ENCODE measurements around the gene CSNK1G2. TPM values are rescaled to one million over a fixed set of nuclear protein-coding genes. Genes with fewer than 3 reads are reported as not detected.
A peak's percentile ranks its signal among the peaks of the same experiment; 100 is the strongest.
"Not testable (repeated sequence)": the region's sequence is repeated elsewhere in the genome, so short reads cannot be mapped to it uniquely, and the experiment has no call there.

CSNK1G2 gene
- total RNA-seq, 2 donors from 2014 or later, result 33.1 to 58.6 TPM

GRCh38 chr19:1986357-1987162, 45.6 kb downstream of the CSNK1G2 start:
- Mint-ChIP-seq H3K36me3 (peaks cover 5 to 6% of the 10 kb centered on the region in 2 donors), H3K27ac (no peak overlapping the region), H3K9me3 (no peaks in the 10 kb centered on the region)
- ATAC-seq, result no peak
- DNase-seq (ENCODE audit: low spot score in 2 of 2), result no peak

- Mint-ChIP-seq H3K36me3 (peaks cover 5 to 6% of the 10 kb centered on the region in 2 donors), H3K9me3 (no peaks in the 10 kb centered on the region)
- no peak for ATAC-seq
Measured at GRCh38 chr19:1987197-1988187, 46.5 kb downstream of the CSNK1G2 start.

GRCh38 chr19:1988464-1988863, 47.5 kb downstream of the CSNK1G2 start:
- H3K9me3 Mint-ChIP-seq; H3K36me3 Mint-ChIP-seq; DNase-seq (ENCODE audit: low spot score in 2 of 2); ATAC-seq: not testable (repeated sequence)
- H3K27ac Mint-ChIP-seq, result peak overlapping the region in 1 of 2 donors; percentile 22

More at GRCh38 chr19:1987197-1988187, 46.5 kb downstream of the CSNK1G2 start:
- no peak for DNase-seq (ENCODE audit: low spot score in 2 of 2)
- no peak overlapping the region for H3K27ac Mint-ChIP-seq

- ATAC-seq (no peak), DNase-seq (ENCODE audit: low spot score in 2 of 2) (no peak)
- no peaks in the 10 kb centered on the region for H3K9me3 Mint-ChIP-seq
- no peaks in the 10 kb centered on the region for H3K36me3 Mint-ChIP-seq
- peak overlapping the region in 1 of 2 donors; percentile 46 for H3K27ac Mint-ChIP-seq
Measured at GRCh38 chr19:1989513-1990229, 48.7 kb downstream of the CSNK1G2 start.

- H3K36me3 Mint-ChIP-seq, result no peaks in the 10 kb centered on the region
- H3K9me3 Mint-ChIP-seq, result no peaks in the 10 kb centered on the region
- H3K27ac Mint-ChIP-seq, result peak overlapping the region in 1 of 2 donors; percentile 63
Measured at GRCh38 chr19:1990230-1991017, 49.5 kb downstream of the CSNK1G2 start.

GRCh38 chr19:1991018-1991913, 50.3 kb downstream of the CSNK1G2 start:
- Mint-ChIP-seq H3K27ac (peak overlapping the region; percentile 63 to 74), H3K36me3 (no peaks in the 10 kb centered on the region), H3K9me3 (no peaks in the 10 kb centered on the region)
- ATAC-seq (no peak), DNase-seq (ENCODE audit: low spot score in 2 of 2) (no peak)

More at GRCh38 chr19:1990230-1991017, 49.5 kb downstream of the CSNK1G2 start:
- no peak for DNase-seq (ENCODE audit: low spot score in 2 of 2)
- no peak for ATAC-seq

- Mint-ChIP-seq H3K27ac (peak overlapping the region in 1 of 2 donors; percentile 60), H3K9me3 (no peaks in the 10 kb centered on the region), H3K36me3 (no peaks in the 10 kb centered on the region)
- ATAC-seq (peak in 1 of 2 donors; percentile 20), DNase-seq (ENCODE audit: low spot score in 2 of 2) (no peak)
Measured at GRCh38 chr19:1992759-1993260, 51.8 kb downstream of the CSNK1G2 start.

GRCh38 chr19:1997353-1998233, 56.6 kb downstream of the CSNK1G2 start:
- Mint-ChIP-seq H3K9me3 (no peaks in the 10 kb centered on the region), H3K27ac (no peak overlapping the region), H3K36me3 (no peaks in the 10 kb centered on the region)
- DNase-seq (ENCODE audit: low spot score in 2 of 2) (no peak), ATAC-seq (peak in 1 of 2 donors; percentile 16)

GRCh38 chr19:1998712-1999708, 58.0 kb downstream of the CSNK1G2 start:
- Mint-ChIP-seq H3K27ac (peak overlapping the region in 1 of 2 donors; percentile 25), H3K9me3 (no peaks in the 10 kb centered on the region), H3K36me3 (no peaks in the 10 kb centered on the region)
- ATAC-seq (no peak), DNase-seq (ENCODE audit: low spot score in 2 of 2) (no peak)

- DNase-seq (ENCODE audit: low spot score in 2 of 2) (no peak), ATAC-seq (no peak)
- Mint-ChIP-seq H3K27ac (peak overlapping the region in 1 of 2 donors; percentile 16), H3K36me3 (no peaks in the 10 kb centered on the region), H3K9me3 (no peaks in the 10 kb centered on the region)
Measured at GRCh38 chr19:1999856-2000515, 59.0 kb downstream of the CSNK1G2 start.

GRCh38 chr19:2003874-2004273, 62.9 kb downstream of the CSNK1G2 start:
- no peaks in the 10 kb centered on the region for H3K9me3 Mint-ChIP-seq
- H3K27ac Mint-ChIP-seq, result no peak overlapping the region
- H3K36me3 Mint-ChIP-seq, result no peaks in the 10 kb centered on the region
- ATAC-seq (no peak), DNase-seq (ENCODE audit: low spot score in 2 of 2) (no peak)

- Mint-ChIP-seq H3K36me3 (peaks cover 0 to 19% of the 10 kb centered on the region in 2 donors), H3K27ac (peak overlapping the region in 1 of 2 donors; percentile 51), H3K9me3 (no peaks in the 10 kb centered on the region)
- DNase-seq (ENCODE audit: low spot score in 2 of 2), result no peak
- no peak for ATAC-seq
Measured at GRCh38 chr19:2010135-2010668, 69.2 kb downstream of the CSNK1G2 start.
